ENCODE results near the gene MARS1.

MARS1 gene

DNA sequence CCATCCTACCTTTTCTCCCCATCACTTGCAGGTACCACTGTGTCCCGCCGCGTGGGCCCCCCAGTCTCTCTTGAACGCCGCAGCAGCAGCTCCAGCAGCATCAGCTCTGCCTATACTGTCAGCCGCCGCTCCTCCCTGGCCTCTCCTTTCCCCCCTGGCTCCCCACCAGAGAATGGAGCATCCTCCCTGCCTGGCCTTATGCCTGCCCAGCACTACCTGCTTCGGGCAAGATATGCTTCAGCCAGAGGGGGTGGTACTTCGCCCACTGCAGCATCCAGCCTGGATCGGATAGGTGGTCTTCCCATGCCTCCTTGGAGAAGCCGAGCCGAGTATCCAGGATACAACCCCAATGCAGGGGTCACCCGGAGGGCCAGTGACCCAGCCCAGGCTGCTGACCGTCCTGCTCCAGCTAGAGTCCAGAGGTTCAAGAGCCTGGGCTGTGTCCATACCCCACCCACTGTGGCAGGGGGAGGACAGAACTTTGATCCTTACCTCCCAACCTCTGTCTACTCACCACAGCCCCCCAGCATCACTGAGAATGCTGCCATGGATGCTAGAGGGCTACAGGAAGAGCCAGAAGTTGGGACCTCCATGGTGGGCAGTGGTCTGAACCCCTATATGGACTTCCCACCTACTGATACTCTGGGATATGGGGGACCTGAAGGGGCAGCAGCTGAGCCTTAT is 17.4 kb upstream of the MARS1 start:
- DNase-seq (ENCODE audit: insufficient read length, low spot score) (no peak), FAIRE-seq (no peak)
- TF ChIP-seq SPI1 (IDR thresholded peaks at IDR 0.05; ENCODE audit: low read depth, low read length) (no peak), POU2F2 (IDR thresholded peaks at IDR 0.05; ENCODE audit: low read depth, low read length) (no peak), POLR2A (IDR thresholded peaks at IDR 0.05; ENCODE audit: low read depth, low read length) (no peak), PAX5 (IDR thresholded peaks at IDR 0.05; ENCODE audit: insufficient read depth, low read length, severe bottlenecking) (no peak), POLR2AphosphoS5 (IDR thresholded peaks at IDR 0.05; ENCODE audit: low read depth, low read length) (no peak), TAF1 (IDR thresholded peaks at IDR 0.05; ENCODE audit: low read depth, low read length) (no peak)

DNA sequence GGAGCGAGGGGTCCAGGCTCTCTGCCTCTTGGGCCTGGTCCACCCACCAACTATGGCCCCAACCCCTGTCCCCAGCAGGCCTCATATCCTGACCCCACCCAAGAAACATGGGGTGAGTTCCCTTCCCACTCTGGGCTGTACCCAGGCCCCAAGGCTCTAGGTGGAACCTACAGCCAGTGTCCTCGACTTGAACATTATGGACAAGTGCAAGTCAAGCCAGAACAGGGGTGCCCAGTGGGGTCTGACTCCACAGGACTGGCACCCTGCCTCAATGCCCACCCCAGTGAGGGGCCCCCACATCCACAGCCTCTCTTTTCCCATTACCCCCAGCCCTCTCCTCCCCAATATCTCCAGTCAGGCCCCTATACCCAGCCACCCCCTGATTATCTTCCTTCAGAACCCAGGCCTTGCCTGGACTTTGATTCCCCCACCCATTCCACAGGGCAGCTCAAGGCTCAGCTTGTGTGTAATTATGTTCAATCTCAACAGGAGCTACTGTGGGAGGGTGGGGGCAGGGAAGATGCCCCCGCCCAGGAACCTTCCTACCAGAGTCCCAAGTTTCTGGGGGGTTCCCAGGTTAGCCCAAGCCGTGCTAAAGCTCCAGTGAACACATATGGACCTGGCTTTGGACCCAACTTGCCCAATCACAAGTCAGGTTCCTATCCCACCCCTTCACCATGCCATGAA is 16.8 kb upstream of the MARS1 start:
- FAIRE-seq = no peak
- DNase-seq (ENCODE audit: insufficient read length, low spot score) = no peak
- no peak for TF ChIP-seq POU2F2 (IDR thresholded peaks at IDR 0.05; ENCODE audit: low read depth, low read length)
- TF ChIP-seq SPI1 (IDR thresholded peaks at IDR 0.05; ENCODE audit: low read depth, low read length) = no peak
- no peak for TF ChIP-seq POLR2AphosphoS5 (IDR thresholded peaks at IDR 0.05; ENCODE audit: low read depth, low read length)
- TF ChIP-seq POLR2A (IDR thresholded peaks at IDR 0.05; ENCODE audit: low read depth, low read length) = no peak
- TF ChIP-seq TAF1 (IDR thresholded peaks at IDR 0.05; ENCODE audit: low read depth, low read length) = no peak
- TF ChIP-seq PAX5 (IDR thresholded peaks at IDR 0.05; ENCODE audit: insufficient read depth, low read length, severe bottlenecking) = no peak

DNA sequence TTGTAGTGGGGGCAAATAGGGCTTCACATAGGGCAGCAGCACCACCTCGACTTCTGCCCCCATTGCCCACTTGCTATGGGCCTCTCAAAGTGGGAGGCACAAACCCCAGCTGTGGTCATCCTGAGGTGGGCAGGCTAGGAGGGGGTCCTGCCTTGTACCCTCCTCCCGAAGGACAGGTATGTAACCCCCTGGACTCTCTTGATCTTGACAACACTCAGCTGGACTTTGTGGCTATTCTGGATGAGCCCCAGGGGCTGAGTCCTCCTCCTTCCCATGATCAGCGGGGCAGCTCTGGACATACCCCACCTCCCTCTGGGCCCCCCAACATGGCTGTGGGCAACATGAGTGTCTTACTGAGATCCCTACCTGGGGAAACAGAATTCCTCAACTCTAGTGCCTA is 16.2 kb upstream of the MARS1 start:
- no peak for TF ChIP-seq POLR2AphosphoS5 (IDR thresholded peaks at IDR 0.05; ENCODE audit: low read depth, low read length)
- no peak for TF ChIP-seq SPI1 (IDR thresholded peaks at IDR 0.05; ENCODE audit: low read depth, low read length)
- no peak for TF ChIP-seq POLR2A (IDR thresholded peaks at IDR 0.05; ENCODE audit: low read depth, low read length)
- TF ChIP-seq PAX5 (IDR thresholded peaks at IDR 0.05; ENCODE audit: insufficient read depth, low read length, severe bottlenecking) = no peak
- TF ChIP-seq TAF1 (IDR thresholded peaks at IDR 0.05; ENCODE audit: low read depth, low read length) = no peak
- TF ChIP-seq POU2F2 (IDR thresholded peaks at IDR 0.05; ENCODE audit: low read depth, low read length) = no peak
- FAIRE-seq (no peak), DNase-seq (ENCODE audit: insufficient read length, low spot score) (no peak)

GRCh38 chr12:57472391-57472790 is 15.5 kb upstream of the MARS1 start:
- FAIRE-seq (no peak), DNase-seq (ENCODE audit: insufficient read length, low spot score) (no peak)
- TF ChIP-seq TAF1 (IDR thresholded peaks at IDR 0.05; ENCODE audit: low read depth, low read length) (no peak), PAX5 (IDR thresholded peaks at IDR 0.05; ENCODE audit: insufficient read depth, low read length, severe bottlenecking) (no peak), POLR2AphosphoS5 (IDR thresholded peaks at IDR 0.05; ENCODE audit: low read depth, low read length) (no peak), SPI1 (IDR thresholded peaks at IDR 0.05; ENCODE audit: low read depth, low read length) (no peak), POLR2A (IDR thresholded peaks at IDR 0.05; ENCODE audit: low read depth, low read length) (no peak)

GRCh38 chr12:57473392-57473791 is 14.5 kb upstream of the MARS1 start:
- no peak for DNase-seq (ENCODE audit: insufficient read length, low spot score)
- no peak for TF ChIP-seq TAF1 (IDR thresholded peaks at IDR 0.05; ENCODE audit: low read depth, low read length)
- no peak for TF ChIP-seq POU2F2 (IDR thresholded peaks at IDR 0.05; ENCODE audit: low read depth, low read length)
- TF ChIP-seq PAX5 (IDR thresholded peaks at IDR 0.05; ENCODE audit: insufficient read depth, low read length, severe bottlenecking) = no peak
- TF ChIP-seq POLR2A (IDR thresholded peaks at IDR 0.05; ENCODE audit: low read depth, low read length) = no peak
- no peak for TF ChIP-seq POLR2AphosphoS5 (IDR thresholded peaks at IDR 0.05; ENCODE audit: low read depth, low read length)
- no peak for TF ChIP-seq SPI1 (IDR thresholded peaks at IDR 0.05; ENCODE audit: low read depth, low read length)
- no peak for FAIRE-seq

GRCh38 chr12:57473886-57474285 is 14.0 kb upstream of the MARS1 start:
- TF ChIP-seq PAX5 (IDR thresholded peaks at IDR 0.05; ENCODE audit: insufficient read depth, low read length, severe bottlenecking) = no peak
- TF ChIP-seq POU2F2 (IDR thresholded peaks at IDR 0.05; ENCODE audit: low read depth, low read length) = no peak
- no peak for TF ChIP-seq TAF1 (IDR thresholded peaks at IDR 0.05; ENCODE audit: low read depth, low read length)
- no peak for TF ChIP-seq POLR2AphosphoS5 (IDR thresholded peaks at IDR 0.05; ENCODE audit: low read depth, low read length)
- TF ChIP-seq POLR2A (IDR thresholded peaks at IDR 0.05; ENCODE audit: low read depth, low read length) = no peak
- no peak for TF ChIP-seq SPI1 (IDR thresholded peaks at IDR 0.05; ENCODE audit: low read depth, low read length)
- FAIRE-seq (no peak), DNase-seq (ENCODE audit: insufficient read length, low spot score) (no peak)

DNA sequence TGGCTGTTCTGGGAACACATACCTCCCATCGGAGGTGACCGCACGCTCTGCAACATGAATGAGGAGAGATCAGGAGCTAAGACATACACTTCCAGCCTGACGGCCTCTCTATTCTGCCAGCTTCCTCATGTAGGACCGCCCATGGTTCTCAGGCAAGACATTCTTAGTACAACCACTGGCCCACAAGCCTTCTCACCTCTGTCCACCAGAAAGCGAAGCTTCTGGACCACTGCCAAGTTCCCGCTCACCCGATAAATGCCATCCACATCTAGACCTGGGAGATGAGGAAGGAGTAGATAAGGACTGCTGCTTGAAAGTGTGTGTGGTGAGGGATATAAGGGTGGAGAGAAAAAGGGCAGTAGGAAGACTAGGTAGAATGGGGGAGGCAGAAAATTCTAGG is 13.4 kb upstream of the MARS1 start:
- FAIRE-seq (peak; percentile 43), DNase-seq (ENCODE audit: insufficient read length, low spot score) (no peak)
- no peak for TF ChIP-seq POU2F2 (IDR thresholded peaks at IDR 0.05; ENCODE audit: low read depth, low read length)
- TF ChIP-seq PAX5 (IDR thresholded peaks at IDR 0.05; ENCODE audit: insufficient read depth, low read length, severe bottlenecking) = no peak
- TF ChIP-seq POLR2AphosphoS5 (IDR thresholded peaks at IDR 0.05; ENCODE audit: low read depth, low read length) = no peak
- no peak for TF ChIP-seq POLR2A (IDR thresholded peaks at IDR 0.05; ENCODE audit: low read depth, low read length)
- no peak for TF ChIP-seq SPI1 (IDR thresholded peaks at IDR 0.05; ENCODE audit: low read depth, low read length)
- TF ChIP-seq TAF1 (IDR thresholded peaks at IDR 0.05; ENCODE audit: low read depth, low read length) = no peak

- FAIRE-seq = peak; percentile 45
- no peak for DNase-seq (ENCODE audit: insufficient read length, low spot score)
Measured at GRCh38 chr12:57474862-57475261, 13.0 kb upstream of the MARS1 start.

GRCh38 chr12:57475271-57476161 is 12.4 kb upstream of the MARS1 start:
- no peak for FAIRE-seq
- no peak for DNase-seq (ENCODE audit: insufficient read length, low spot score)
- TF ChIP-seq POLR2A (IDR thresholded peaks at IDR 0.05; ENCODE audit: low read depth, low read length) (no peak), POLR2AphosphoS5 (IDR thresholded peaks at IDR 0.05; ENCODE audit: low read depth, low read length) (no peak), SPI1 (IDR thresholded peaks at IDR 0.05; ENCODE audit: low read depth, low read length) (no peak), TAF1 (IDR thresholded peaks at IDR 0.05; ENCODE audit: low read depth, low read length) (no peak), PAX5 (IDR thresholded peaks at IDR 0.05; ENCODE audit: insufficient read depth, low read length, severe bottlenecking) (no peak), POU2F2 (IDR thresholded peaks at IDR 0.05; ENCODE audit: low read depth, low read length) (no peak)

More at GRCh38 chr12:57474862-57475261, 13.0 kb upstream of the MARS1 start:
- no peak for TF ChIP-seq POLR2A (IDR thresholded peaks at IDR 0.05; ENCODE audit: low read depth, low read length)

All from GM12891 (cell line).